ENCODE data around the gene AP3S2. TPM values are rescaled to one million over a fixed set of nuclear protein-coding genes. Genes with fewer than 3 reads are reported as not detected.

Gene AP3S2
- total and polyA plus RNA-seq, 2 of the 13 experiments (the other 11 are each of a cell fraction or from before 2014, with no cell fraction given) = 17.6 to 44.4 TPM

GRCh38 chr15:89912674-89913396, 19.0 kb upstream of the AP3S2 start, which contains the start of gene ARPIN (continued):
- TF ChIP-seq GABPA (IDR thresholded peaks at IDR 0.05; ENCODE audit: low read depth, low read length) (no peak), GABPA (CRISPR knock-in tag; IDR thresholded peaks at IDR 0.05; ENCODE audit: low read depth) (0 out of 2 replicates have a peak, but pooled peaks have one; percentile 15), PAF1 (CRISPR knock-in tag; IDR thresholded peaks at IDR 0.05) (no peak), ZNF446 (CRISPR knock-in tag; IDR thresholded peaks at IDR 0.05) (0 out of 2 replicates have a peak, but pooled peaks have one; percentile 75), KDM4B (CRISPR knock-in tag; IDR thresholded peaks at IDR 0.05) (no peak), ZFY (CRISPR knock-in tag; IDR thresholded peaks at IDR 0.05) (peak; percentile 89), ATF5 (CRISPR knock-in tag; IDR thresholded peaks at IDR 0.05; ENCODE audit: low read depth) (no peak), ZNF615 (CRISPR knock-in tag; IDR thresholded peaks at IDR 0.05; ENCODE audit: borderline replicate concordance) (no peak), ETV6 (CRISPR knock-in tag; conservative IDR thresholded peaks at IDR 0.05) (no peak), PAWR (CRISPR knock-in tag; IDR thresholded peaks at IDR 0.05; ENCODE audit: borderline replicate concordance) (no peak), ZNF138 (CRISPR knock-in tag; IDR thresholded peaks at IDR 0.05; ENCODE audit: low read depth) (no peak), ZFX (CRISPR knock-in tag; IDR thresholded peaks at IDR 0.05; ENCODE audit: low read depth) (peak; percentile 91), ZFP91 (CRISPR knock-in tag; IDR thresholded peaks at IDR 0.05; ENCODE audit: borderline replicate concordance) (peak; percentile 100), POLR2A (IDR thresholded peaks at IDR 0.05; ENCODE audit: insufficient read depth in 1 of 2, low read depth in 2 of 2, low read length in 2 of 2) (peak in 1 of 2 experiments; percentile 46; a peak in 3 of 4 replicates), ZNF672 (CRISPR knock-in tag; IDR thresholded peaks at IDR 0.05) (no peak), ZNF768 (CRISPR knock-in tag; IDR thresholded peaks at IDR 0.05) (peak; percentile 82; the same call in 1 of the 2 replicates), YEATS2 (CRISPR knock-in tag; IDR thresholded peaks at IDR 0.05; ENCODE audit: borderline replicate concordance) (peak; percentile 19; the same call in 1 of the 2 replicates), ZNF180 (CRISPR knock-in tag; IDR thresholded peaks at IDR 0.05; ENCODE audit: borderline replicate concordance, low read depth) (no peak), ZNF563 (CRISPR knock-in tag; IDR thresholded peaks at IDR 0.05) (peak; percentile 73), SIX4 (CRISPR knock-in tag; IDR thresholded peaks at IDR 0.05) (no peak), HNF4A (CRISPR knock-in tag; IDR thresholded peaks at IDR 0.05) (no peak), ZNF800 (CRISPR knock-in tag; IDR thresholded peaks at IDR 0.05) (peak; percentile 73; the same call in 1 of the 2 replicates), ZNF790 (CRISPR knock-in tag; IDR thresholded peaks at IDR 0.05; ENCODE audit: borderline replicate concordance) (peak; percentile 70; the same call in 1 of the 2 replicates), ZNF430 (CRISPR knock-in tag; IDR thresholded peaks at IDR 0.05) (0 out of 2 replicates have a peak, but pooled peaks have one; percentile 12), CTCF (CRISPR knock-in tag; IDR thresholded peaks at IDR 0.05) (no peak)

All from HepG2 (cell line).